Measurements from ENCODE around the gene ART4. TPM values are rescaled to one million over a fixed set of nuclear protein-coding genes. Genes with fewer than 3 reads are reported as not detected.

ART4 gene
- total RNA-seq, 2 donors from 2014 or later = not detected

- no peak overlapping the region for H3K4me3 ChIP-seq (ENCODE audit: low read length)
- Mint-ChIP-seq H3K4me1 (peaks cover 14% of the 10 kb centered on the region), H3K36me3 (ENCODE audit: low read depth) (no peaks in the 10 kb centered on the region), H3K27ac (no peak overlapping the region), H3K9me3 (no peaks in the 10 kb centered on the region), H3K4me3 (no peak overlapping the region), H3K27me3 (ENCODE audit: insufficient read depth) (no peaks in the 10 kb centered on the region)
- no peaks in the 10 kb centered on the region for H3K36me3 ChIP-seq (ENCODE audit: control insufficient read depth, insufficient read depth, low read length)
- H3K27me3 ChIP-seq (ENCODE audit: control insufficient read depth, insufficient read depth, low read length, poor library complexity, severe bottlenecking) = no peaks in the 10 kb centered on the region
- H3K9ac ChIP-seq (ENCODE audit: extremely low read depth, low read length, poor library complexity, severe bottlenecking) = no peak overlapping the region
- H3K4me1 ChIP-seq (ENCODE audit: control insufficient read depth, insufficient read depth, low read length) = no peaks in the 10 kb centered on the region
- TF ChIP-seq, protein P1, sequence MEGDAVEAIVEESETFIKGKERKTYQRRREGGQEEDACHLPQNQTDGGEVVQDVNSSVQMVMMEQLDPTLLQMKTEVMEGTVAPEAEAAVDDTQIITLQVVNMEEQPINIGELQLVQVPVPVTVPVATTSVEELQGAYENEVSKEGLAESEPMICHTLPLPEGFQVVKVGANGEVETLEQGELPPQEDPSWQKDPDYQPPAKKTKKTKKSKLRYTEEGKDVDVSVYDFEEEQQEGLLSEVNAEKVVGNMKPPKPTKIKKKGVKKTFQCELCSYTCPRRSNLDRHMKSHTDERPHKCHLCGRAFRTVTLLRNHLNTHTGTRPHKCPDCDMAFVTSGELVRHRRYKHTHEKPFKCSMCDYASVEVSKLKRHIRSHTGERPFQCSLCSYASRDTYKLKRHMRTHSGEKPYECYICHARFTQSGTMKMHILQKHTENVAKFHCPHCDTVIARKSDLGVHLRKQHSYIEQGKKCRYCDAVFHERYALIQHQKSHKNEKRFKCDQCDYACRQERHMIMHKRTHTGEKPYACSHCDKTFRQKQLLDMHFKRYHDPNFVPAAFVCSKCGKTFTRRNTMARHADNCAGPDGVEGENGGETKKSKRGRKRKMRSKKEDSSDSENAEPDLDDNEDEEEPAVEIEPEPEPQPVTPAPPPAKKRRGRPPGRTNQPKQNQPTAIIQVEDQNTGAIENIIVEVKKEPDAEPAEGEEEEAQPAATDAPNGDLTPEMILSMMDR (conservative IDR thresholded peaks at IDR 0.05) = no peak
- WGBS, 2 experiments (ENCODE audit: insufficient coverage in 1 of 2, insufficient read length in 1 of 2) = 93% methylated on average over 1 of the region's 1 CpG; no CpG with 5 or more reads in 1 of the 2 experiments
- no peak for DNase-seq
- no peak overlapping the region for H3K27ac ChIP-seq (ENCODE audit: low read depth, low read length)
- no peaks in the 10 kb centered on the region for H3K9me3 ChIP-seq (ENCODE audit: control insufficient read depth, low read length)
Measured at GRCh38 chr12:14850929-14851663, 7.8 kb upstream of the ART4 start.

DNA sequence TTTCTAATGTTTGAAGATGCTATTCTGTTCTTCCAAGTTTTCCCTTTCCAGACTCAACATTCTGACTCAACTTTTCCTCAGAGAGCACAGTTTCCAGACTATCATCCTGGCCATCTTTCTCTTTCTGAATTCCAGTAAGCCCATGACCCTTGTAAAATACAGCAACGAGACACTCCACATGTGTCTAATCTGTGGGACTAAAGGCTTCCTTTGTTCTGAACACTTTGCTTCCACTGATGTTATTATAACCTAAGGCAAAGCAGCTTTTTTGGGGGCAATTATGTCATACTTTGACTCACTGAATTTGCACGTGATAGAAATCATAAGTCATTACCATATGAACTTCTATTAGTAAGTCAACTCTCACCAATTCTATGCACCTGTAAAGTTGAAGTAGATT lies 6.3 kb upstream of the ART4 start:
- Mint-ChIP-seq H3K27ac (no peak overlapping the region), H3K36me3 (ENCODE audit: low read depth) (no peaks in the 10 kb centered on the region), H3K27me3 (ENCODE audit: insufficient read depth) (no peaks in the 10 kb centered on the region), H3K9me3 (no peaks in the 10 kb centered on the region), H3K4me1 (peaks cover 14% of the 10 kb centered on the region), H3K4me3 (no peak overlapping the region)
- WGBS, 2 experiments (ENCODE audit: insufficient coverage in 1 of 2, insufficient read length in 1 of 2) = 79 to 82% methylated on average over 2 of the region's 2 CpGs
- Histone ChIP-seq H3K27me3 (ENCODE audit: control insufficient read depth, insufficient read depth, low read length, poor library complexity, severe bottlenecking) (no peaks in the 10 kb centered on the region), H3K4me3 (ENCODE audit: low read length) (no peak overlapping the region), H3K9me3 (ENCODE audit: control insufficient read depth, low read length) (no peaks in the 10 kb centered on the region), H3K27ac (ENCODE audit: low read depth, low read length) (no peak overlapping the region), H3K9ac (ENCODE audit: extremely low read depth, low read length, poor library complexity, severe bottlenecking) (no peak overlapping the region), H3K4me1 (ENCODE audit: control insufficient read depth, insufficient read depth, low read length) (no peaks in the 10 kb centered on the region), H3K36me3 (ENCODE audit: control insufficient read depth, insufficient read depth, low read length) (no peaks in the 10 kb centered on the region)
- TF ChIP-seq, protein P1 (conservative IDR thresholded peaks at IDR 0.05) = no peak
- no peak for DNase-seq

DNA sequence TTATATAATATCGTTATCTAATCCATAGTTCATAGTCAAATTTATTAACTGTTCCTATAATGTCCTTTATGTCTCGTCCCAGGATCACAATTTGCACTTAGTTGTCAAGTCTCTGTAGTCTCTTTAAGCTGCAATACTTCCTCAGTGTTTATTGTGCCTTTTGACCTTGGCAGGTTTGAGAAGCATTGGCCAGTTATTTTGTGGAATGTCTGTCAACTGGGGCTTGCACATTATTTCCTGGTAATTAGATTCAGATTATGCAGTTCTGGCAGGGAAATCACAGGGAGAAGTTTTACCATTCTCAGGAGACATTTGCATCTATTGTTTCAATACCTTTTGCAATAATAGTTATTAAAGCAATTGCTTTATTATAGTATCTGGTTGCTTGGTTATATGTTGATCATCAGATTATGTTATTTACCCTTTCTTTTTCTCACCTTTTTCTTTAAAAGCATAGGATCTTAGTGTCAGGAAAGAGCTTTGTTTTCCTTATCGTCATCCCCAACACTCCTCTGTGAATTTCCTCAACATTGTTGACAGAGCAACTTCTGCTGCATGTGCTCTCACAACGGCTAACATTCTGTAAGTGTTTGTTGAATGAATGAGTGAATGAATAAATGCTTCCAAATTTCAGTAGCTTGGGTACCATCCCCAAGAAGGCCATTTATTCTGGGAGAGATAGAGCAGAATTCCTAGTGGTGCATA lies 3.7 kb upstream of the ART4 start:
- no peaks in the 10 kb centered on the region for H3K27me3 Mint-ChIP-seq (ENCODE audit: insufficient read depth)
- H3K4me1 ChIP-seq (ENCODE audit: control insufficient read depth, insufficient read depth, low read length) = no peaks in the 10 kb centered on the region
- no peaks in the 10 kb centered on the region for H3K9me3 ChIP-seq (ENCODE audit: control insufficient read depth, low read length)
- 81 to 84% methylated on average over 3 to 4 of the region's 4 CpGs for WGBS, 2 experiments (ENCODE audit: insufficient coverage in 1 of 2, insufficient read length in 1 of 2)
- H3K4me1 Mint-ChIP-seq = peaks cover 11% of the 10 kb centered on the region
- H3K27ac Mint-ChIP-seq = no peak overlapping the region
- H3K36me3 Mint-ChIP-seq (ENCODE audit: low read depth) = no peaks in the 10 kb centered on the region
- no peak overlapping the region for H3K9ac ChIP-seq (ENCODE audit: extremely low read depth, low read length, poor library complexity, severe bottlenecking)
- TF ChIP-seq, protein P1 (conservative IDR thresholded peaks at IDR 0.05) = no peak
- no peak for DNase-seq
- no peaks in the 10 kb centered on the region for H3K36me3 ChIP-seq (ENCODE audit: control insufficient read depth, insufficient read depth, low read length)
- H3K27ac ChIP-seq (ENCODE audit: low read depth, low read length) = no peak overlapping the region
- no peaks in the 10 kb centered on the region for H3K9me3 Mint-ChIP-seq
- H3K4me3 ChIP-seq (ENCODE audit: low read length) = no peak overlapping the region
- H3K27me3 ChIP-seq (ENCODE audit: control insufficient read depth, insufficient read depth, low read length, poor library complexity, severe bottlenecking) = no peaks in the 10 kb centered on the region
- no peak overlapping the region for H3K4me3 Mint-ChIP-seq
